H9 (cell line): ENCODE results near the gene HS1BP3. TPM values are rescaled to one million over a fixed set of nuclear protein-coding genes. Genes with fewer than 3 reads are reported as not detected.

ENCODE experiments used
- DNase-seq: peaks from one replicate; pipeline ENCODE4 v3.0.0-alpha.2; 2017
- H2AFZ ChIP-seq: one replicate; pipeline ENCODE4 v1.6.1; 2013; ENCODE audit warnings: mild to moderate bottlenecking, low read length, control low read depth, moderate library complexity
- H2AK5ac ChIP-seq: 2 replicates; pipeline ENCODE4 v1.6.1; 2013; ENCODE audit warnings: low read length, control low read depth, mixed read lengths; ENCODE audit not compliant: insufficient read length
- H2BK120ac ChIP-seq: one replicate; pipeline ENCODE4 v1.6.1; 2013; ENCODE audit warnings: low read depth, mild to moderate bottlenecking, low read length, control low read depth, inconsistent platforms; ENCODE audit not compliant: poor library complexity, severe bottlenecking
- H2BK12ac ChIP-seq: 2 replicates; pipeline ENCODE4 v1.6.1; 2013; ENCODE audit warnings: low read length, control low read depth, mixed read lengths, low read depth; ENCODE audit not compliant: insufficient read length
- H2BK15ac ChIP-seq: 2 replicates; pipeline ENCODE4 v1.6.1; 2013; ENCODE audit warnings: low read depth, low read length, control low read depth
- H2BK20ac ChIP-seq: one replicate; pipeline ENCODE4 v1.6.1; 2013; ENCODE audit warnings: low read depth, mild to moderate bottlenecking, low read length, control low read depth, inconsistent platforms; ENCODE audit not compliant: poor library complexity, severe bottlenecking
- H2BK5ac ChIP-seq: 2 replicates; pipeline ENCODE4 v1.6.1; 2013; ENCODE audit warnings: low read length, control low read depth, mixed read lengths; ENCODE audit not compliant: insufficient read length
- H3K14ac ChIP-seq: 2 replicates; pipeline ENCODE4 v1.6.1; 2013; ENCODE audit warnings: low read length, control low read depth; ENCODE audit not compliant: insufficient read depth
- H3K18ac ChIP-seq: 2 replicates; pipeline ENCODE4 v1.6.1; 2013; ENCODE audit warnings: low read depth, mild to moderate bottlenecking, mixed read lengths, low read length, control low read depth; ENCODE audit not compliant: insufficient read length
- H3K23ac ChIP-seq: 2 replicates; pipeline ENCODE4 v1.6.1; 2013; ENCODE audit warnings: low read length, control low read depth, mixed read lengths, low read depth; ENCODE audit not compliant: insufficient read length
- H3K23me2 ChIP-seq: 2 replicates; pipeline ENCODE4 v1.6.1; 2013; ENCODE audit warnings: low read depth, mild to moderate bottlenecking, mixed read lengths, low read length, control low read depth; ENCODE audit not compliant: insufficient read length, poor library complexity, severe bottlenecking
- H3K27ac ChIP-seq: 2 replicates; pipeline ENCODE4 v1.5.1; 2013; ENCODE audit warnings: low read length, control low read depth, mixed read lengths, low read depth; ENCODE audit not compliant: insufficient read length
- H3K27me3 ChIP-seq: 2 replicates; pipeline ENCODE4 v1.6.1; 2013; ENCODE audit warnings: low read length, control low read depth, inconsistent platforms; ENCODE audit not compliant: insufficient read depth
- H3K4ac ChIP-seq: 2 replicates; pipeline ENCODE4 v1.6.1; 2013; ENCODE audit warnings: low read depth, mild to moderate bottlenecking, control low read depth, inconsistent platforms, low read length, moderate library complexity
- H3K4me1 ChIP-seq: 2 replicates; pipeline ENCODE4 v1.6.1; 2013; ENCODE audit warnings: low read length, control low read depth, inconsistent platforms; ENCODE audit not compliant: insufficient read depth
- H3K4me2 ChIP-seq: 2 replicates; pipeline ENCODE4 v1.6.1; 2013; ENCODE audit warnings: low read length, control low read depth, mixed read lengths; ENCODE audit not compliant: insufficient read length, insufficient read depth
- H3K56ac ChIP-seq: 2 replicates; pipeline ENCODE4 v1.6.1; 2013; ENCODE audit warnings: low read depth, mild to moderate bottlenecking, mixed read lengths, low read length, control low read depth; ENCODE audit not compliant: insufficient read length
- H3K79me1 ChIP-seq: 2 replicates; pipeline ENCODE4 v1.6.1; 2013; ENCODE audit warnings: low read depth, mild to moderate bottlenecking, moderate library complexity, low read length, control low read depth, inconsistent platforms; ENCODE audit not compliant: insufficient read depth, poor library complexity, severe bottlenecking
- H3K79me2 ChIP-seq: 2 replicates; pipeline ENCODE4 v1.6.1; 2013; ENCODE audit warnings: low read length, control low read depth, inconsistent platforms; ENCODE audit not compliant: insufficient read depth
- H3K9ac ChIP-seq: 2 replicates; pipeline ENCODE4 v1.6.1; 2013; ENCODE audit warnings: low read length, control low read depth, mixed read lengths; ENCODE audit not compliant: insufficient read length; ENCODE audit errors: extremely low read depth
- H3K9me3 ChIP-seq: one replicate; pipeline ENCODE4 v1.6.1; 2013; ENCODE audit warnings: low read depth, low read length, inconsistent platforms; ENCODE audit not compliant: control insufficient read depth
- H3T11ph ChIP-seq: one replicate; pipeline ENCODE4 v1.6.1; 2013; ENCODE audit warnings: mild to moderate bottlenecking, low read length, control low read depth, inconsistent platforms
- H4K20me1 ChIP-seq: one replicate; pipeline ENCODE4 v1.6.1; 2013; ENCODE audit not compliant: control insufficient read depth, insufficient read length, insufficient read depth
- H4K5ac ChIP-seq: 2 replicates; pipeline ENCODE4 v1.6.1; 2013; ENCODE audit warnings: low read depth, mild to moderate bottlenecking, mixed read lengths, low read length, control low read depth; ENCODE audit not compliant: insufficient read length
- H4K8ac ChIP-seq: replicated peaks from 2 replicates; pipeline ENCODE4 v1.6.1; 2013; ENCODE audit warnings: low read length, control low read depth, mixed read lengths, low read depth; ENCODE audit not compliant: insufficient read length
- H4K91ac ChIP-seq: 2 replicates; pipeline ENCODE4 v1.6.1; 2013; ENCODE audit warnings: low read depth, mild to moderate bottlenecking, moderate library complexity, mixed read lengths, low read length, control low read depth; ENCODE audit not compliant: insufficient read length
- H3K27ac Mint-ChIP-seq, 3 experiments: 2 replicates in 2 of 3; 3 replicates in 1 of 3; pipeline ENCODE4 v1.8.0; 2020 to 2021; ENCODE audit warnings: mixed read lengths in 3 of 3, mild to moderate bottlenecking in 1 of 3, moderate library complexity in 1 of 3
- H3K27me3 Mint-ChIP-seq: 2 replicates; pipeline ENCODE4 v1.8.0; 2021; ENCODE audit warnings: low read depth, mild to moderate bottlenecking, moderate library complexity, mixed read lengths
- H3K36me3 Mint-ChIP-seq, 3 experiments: 2 replicates in 2 of 3; 3 replicates in 1 of 3; pipeline ENCODE4 v1.8.0; 2020 to 2021; ENCODE audit warnings: low read depth in 3 of 3, mixed read lengths in 3 of 3; ENCODE audit not compliant: insufficient read depth in 1 of 3
- H3K4me1 Mint-ChIP-seq, 2 experiments: 2 replicates each; pipeline ENCODE4 v1.8.0; 2020; ENCODE audit warnings: mixed read lengths in 2 of 2
- H3K4me3 Mint-ChIP-seq, 2 experiments: 2 replicates in 1 of 2; 3 replicates in 1 of 2; pipeline ENCODE4 v1.8.0; 2020 to 2021; ENCODE audit warnings: mild to moderate bottlenecking in 2 of 2, mixed read lengths in 2 of 2, moderate library complexity in 1 of 2
- H3K9me3 Mint-ChIP-seq, 2 experiments: 2 replicates in 1 of 2; 3 replicates in 1 of 2; pipeline ENCODE4 v1.8.0; 2020; ENCODE audit warnings: mild to moderate bottlenecking in 2 of 2, mixed read lengths in 2 of 2, moderate library complexity in 1 of 2
- WGBS: extraction: QIAGEN DNeasy Blood & Tissue Kit; methylation state at CpG from one replicate; pipeline ENCODE4 v1.1.7; 2013; ENCODE audit warnings: missing lambda C conversion rate, low lambda C conversion rate, mixed read lengths; ENCODE audit not compliant: insufficient read length; ENCODE audit errors: extremely low coverage; 5-methylcytosine and 5-hydroxymethylcytosine counted together
- total RNA-seq: library from RNA; stranded (reverse); gene quantifications from 2 replicates; pipeline ENCODE4 v1.2.1, GENCODE V29; 2021
- TF ChIP-seq, protein P1 (sequence below): fragments of 200-600 bp; sonication (generic); conservative IDR thresholded peaks from 3 replicates; pipeline ENCODE4 v1.8.0; 2021; ENCODE audit warnings: antibody characterized with exemption, mild to moderate bottlenecking

The HS1BP3 gene
- total RNA-seq, 1 experiment from 2014 or later = 11.1 TPM

DNA sequence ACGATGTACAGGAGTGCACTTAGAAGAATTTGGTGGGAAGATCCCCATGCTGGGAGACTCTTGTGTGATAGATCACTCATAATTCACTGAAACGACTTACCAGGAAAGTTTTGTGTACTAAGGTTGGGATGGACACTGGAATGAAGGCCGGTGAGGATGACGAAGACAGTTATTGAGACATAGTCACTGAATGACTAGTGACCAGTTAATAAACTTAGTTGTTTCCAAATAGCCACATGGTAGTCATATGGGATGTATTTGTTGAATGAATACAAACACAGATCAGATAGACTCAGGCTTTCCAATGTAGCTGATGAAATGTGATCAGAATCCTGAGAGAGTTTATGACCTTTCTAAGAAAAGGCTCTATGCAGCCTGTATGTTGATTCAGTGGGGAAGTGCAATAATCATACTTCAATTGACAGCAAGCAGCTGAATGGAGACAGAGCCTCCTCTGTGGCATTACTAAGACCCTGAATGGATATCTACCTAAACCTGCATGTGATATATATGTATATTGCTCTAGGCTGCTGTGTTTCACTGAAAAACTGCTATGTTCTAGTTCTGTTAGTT lies 36.4 kb upstream of the HS1BP3 start:
- Mint-ChIP-seq H3K4me1 (no peaks in the 10 kb centered on the region), H3K36me3 (peaks cover 7 to 15% (median 11%) of the 10 kb centered on the region in 3 experiments; a peak in 6 of 7 replicates)

More for the DNA sequence above, 36.4 kb upstream of the HS1BP3 start:
- Histone ChIP-seq H2BK12ac (no peak overlapping the region), H3K9me3 (no peaks in the 10 kb centered on the region), H4K20me1 (no peaks in the 10 kb centered on the region), H3K27me3 (no peaks in the 10 kb centered on the region), H3K23me2 (no peaks in the 10 kb centered on the region), H2BK20ac (no peak overlapping the region), H2AK5ac (no peak overlapping the region), H2BK120ac (no peak overlapping the region), H4K5ac (no peak overlapping the region), H3K23ac (no peak overlapping the region), H3K79me2 (no peaks in the 10 kb centered on the region), H2BK5ac (no peak overlapping the region), H3K9ac (no peak overlapping the region), H3K4me1 (no peaks in the 10 kb centered on the region), H3K27ac (no peak overlapping the region), H4K91ac (no peak overlapping the region), H4K8ac (no peak overlapping the region), H3K14ac (no peak overlapping the region), H2AFZ (no peak overlapping the region), H3T11ph (no peak overlapping the region), H3K4ac (no peak overlapping the region), H3K56ac (no peak overlapping the region), H3K18ac (no peak overlapping the region), H3K4me2 (no peak overlapping the region), H2BK15ac (no peak overlapping the region), H3K79me1 (no peaks in the 10 kb centered on the region)
- no peak overlapping the region for H3K4me3 Mint-ChIP-seq
- TF ChIP-seq, protein P1, sequence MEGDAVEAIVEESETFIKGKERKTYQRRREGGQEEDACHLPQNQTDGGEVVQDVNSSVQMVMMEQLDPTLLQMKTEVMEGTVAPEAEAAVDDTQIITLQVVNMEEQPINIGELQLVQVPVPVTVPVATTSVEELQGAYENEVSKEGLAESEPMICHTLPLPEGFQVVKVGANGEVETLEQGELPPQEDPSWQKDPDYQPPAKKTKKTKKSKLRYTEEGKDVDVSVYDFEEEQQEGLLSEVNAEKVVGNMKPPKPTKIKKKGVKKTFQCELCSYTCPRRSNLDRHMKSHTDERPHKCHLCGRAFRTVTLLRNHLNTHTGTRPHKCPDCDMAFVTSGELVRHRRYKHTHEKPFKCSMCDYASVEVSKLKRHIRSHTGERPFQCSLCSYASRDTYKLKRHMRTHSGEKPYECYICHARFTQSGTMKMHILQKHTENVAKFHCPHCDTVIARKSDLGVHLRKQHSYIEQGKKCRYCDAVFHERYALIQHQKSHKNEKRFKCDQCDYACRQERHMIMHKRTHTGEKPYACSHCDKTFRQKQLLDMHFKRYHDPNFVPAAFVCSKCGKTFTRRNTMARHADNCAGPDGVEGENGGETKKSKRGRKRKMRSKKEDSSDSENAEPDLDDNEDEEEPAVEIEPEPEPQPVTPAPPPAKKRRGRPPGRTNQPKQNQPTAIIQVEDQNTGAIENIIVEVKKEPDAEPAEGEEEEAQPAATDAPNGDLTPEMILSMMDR = no peak
- H3K27me3 Mint-ChIP-seq = no peaks in the 10 kb centered on the region
- H3K9me3 Mint-ChIP-seq = no peaks in the 10 kb centered on the region
- WGBS = no CpG with 5 or more reads among the region's 4 CpGs
- H3K27ac Mint-ChIP-seq = no peak overlapping the region
- DNase-seq = no peak
